T-helper 1 cell (primary cell): ENCODE measurements around the gene AKAP9.
A peak's percentile ranks its signal among the peaks of the same experiment; 100 is the strongest.
"Not testable (repeated sequence)": the region's sequence is repeated elsewhere in the genome, so short reads cannot be mapped to it uniquely, and the experiment has no call there.

Experiments
- DNase-seq, 5 donors: peaks; one replicate each; pipeline ENCODE4 v3.0.0-alpha.2; 2012 to 2020

Gene AKAP9

GRCh38 chr7:91946549-91946948 is 5.9 kb downstream of the AKAP9 start:
- no peak for DNase-seq

DNA sequence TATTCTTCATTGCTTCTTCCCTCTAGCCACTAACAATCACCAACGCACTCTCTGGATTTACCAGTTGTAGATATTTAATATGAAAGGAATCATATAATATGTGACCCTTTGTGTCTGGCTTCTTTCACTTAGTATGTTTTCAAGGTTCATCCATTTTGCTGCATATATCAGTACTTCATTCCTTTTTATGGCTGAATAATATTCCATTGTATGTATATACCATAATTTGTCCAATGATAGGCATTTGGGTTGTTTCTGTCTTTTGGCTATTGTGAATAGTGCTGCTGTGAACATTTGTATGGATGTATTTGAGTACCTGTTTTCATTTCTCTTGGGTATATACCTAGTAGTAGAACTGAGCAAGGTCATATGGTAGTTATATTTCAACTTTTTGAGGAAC is 7.3 kb downstream of the AKAP9 start:
- DNase-seq, result no peak

DNA sequence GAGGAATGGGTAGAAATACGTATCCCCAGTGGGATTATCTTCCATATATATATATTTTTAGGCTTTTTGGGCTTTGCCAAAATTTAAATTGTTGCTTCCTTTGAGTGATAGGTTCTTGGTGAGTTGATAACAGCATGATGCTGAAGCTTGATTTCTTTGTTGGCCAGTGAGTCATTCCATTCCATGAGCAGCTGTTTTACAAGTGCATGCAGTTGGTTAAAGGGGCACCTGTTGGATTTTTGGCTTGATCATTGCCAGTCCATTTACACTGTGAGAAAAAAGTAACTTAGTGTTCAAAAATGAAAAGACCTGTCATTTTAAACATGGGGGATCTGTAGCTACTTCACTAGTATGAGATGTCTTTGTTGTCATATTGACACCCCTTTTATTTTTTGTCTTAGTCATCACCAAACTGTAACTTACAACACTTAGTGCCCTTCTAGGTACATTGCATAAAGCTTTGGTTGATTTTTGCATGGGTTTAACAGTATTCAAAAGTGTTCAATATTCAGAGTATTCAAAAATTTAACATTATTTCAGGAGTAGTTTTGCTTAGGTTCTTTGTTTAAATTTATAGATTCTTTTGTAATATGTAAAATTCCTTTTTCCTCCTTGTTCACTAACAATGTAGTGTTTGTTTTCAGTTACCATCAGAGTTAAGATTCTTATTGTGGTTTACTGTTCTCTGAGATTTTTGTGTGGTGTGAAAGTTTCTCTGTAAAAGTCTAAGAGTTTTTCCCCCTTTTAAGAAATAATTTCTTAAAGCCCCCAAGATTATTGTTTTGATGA is 8.8 kb downstream of the AKAP9 start:
- peak in 1 of 5 donors; percentile 26 for DNase-seq

DNA sequence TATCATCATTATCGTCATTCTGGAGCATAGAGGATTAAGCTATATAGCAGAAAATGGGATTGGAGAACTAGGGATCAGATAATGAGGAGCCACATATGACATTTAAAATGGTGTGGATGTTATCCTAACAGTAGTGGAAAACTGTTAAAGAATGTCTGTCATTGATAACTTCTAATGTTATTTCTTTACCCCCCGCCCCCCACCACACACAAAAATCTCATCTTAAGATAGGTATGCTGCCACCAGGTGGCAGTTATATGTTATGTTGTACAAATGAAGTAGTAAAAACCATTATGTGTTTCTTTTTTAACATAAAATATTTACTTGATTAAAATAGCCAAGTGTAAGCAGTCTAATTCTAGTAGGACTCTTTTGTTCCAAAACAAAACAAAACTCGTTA is 13.0 kb downstream of the AKAP9 start:
- DNase-seq, result peak in 1 of 5 donors; percentile 12

- DNase-seq, result not testable (repeated sequence)
These were observed 15.8 kb downstream of the AKAP9 start for GRCh38 chr7:91956464-91956863.

GRCh38 chr7:91957232-91957631 is 16.6 kb downstream of the AKAP9 start:
- no peak for DNase-seq

DNA sequence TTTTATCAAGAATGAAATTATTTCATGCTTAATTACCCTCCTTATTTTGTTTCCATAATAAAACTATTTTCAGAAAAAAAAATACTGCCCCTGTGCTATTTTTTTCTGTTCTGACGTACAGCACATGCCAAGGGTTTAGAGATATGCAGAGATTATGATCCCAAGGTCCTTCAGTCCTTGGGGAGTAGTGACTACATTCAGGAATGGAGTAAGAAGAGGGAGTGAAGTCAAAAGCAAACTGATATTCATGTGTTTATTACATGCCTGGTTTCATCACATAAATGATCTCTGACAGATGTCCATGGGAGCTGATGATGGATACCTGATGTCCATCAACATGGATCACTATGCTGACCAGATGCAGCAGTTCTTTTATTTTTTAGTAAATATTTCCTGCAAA is 17.2 kb downstream of the AKAP9 start:
- no peak for DNase-seq

- no peak for DNase-seq
These were observed 18.4 kb downstream of the AKAP9 start for GRCh38 chr7:91959023-91959422.

DNA sequence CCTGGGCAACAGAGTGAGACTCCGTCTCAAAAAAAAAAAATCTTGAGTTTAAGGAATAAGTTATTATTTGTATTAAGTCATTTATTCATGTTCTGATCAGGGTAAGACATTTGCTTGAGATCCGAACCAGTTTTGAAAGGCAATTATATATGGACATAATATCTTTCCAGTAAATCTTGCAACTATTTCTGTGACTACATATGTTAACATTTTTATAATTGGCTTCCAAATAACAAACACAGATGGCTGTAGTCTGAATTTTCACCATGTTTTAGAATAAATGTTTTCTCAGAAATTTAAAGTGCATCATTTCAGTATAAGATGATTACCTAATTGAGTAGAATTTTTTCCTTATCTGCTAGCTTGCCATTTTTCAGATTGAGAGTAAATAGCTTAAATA is 21.2 kb downstream of the AKAP9 start:
- DNase-seq, result no peak

DNA sequence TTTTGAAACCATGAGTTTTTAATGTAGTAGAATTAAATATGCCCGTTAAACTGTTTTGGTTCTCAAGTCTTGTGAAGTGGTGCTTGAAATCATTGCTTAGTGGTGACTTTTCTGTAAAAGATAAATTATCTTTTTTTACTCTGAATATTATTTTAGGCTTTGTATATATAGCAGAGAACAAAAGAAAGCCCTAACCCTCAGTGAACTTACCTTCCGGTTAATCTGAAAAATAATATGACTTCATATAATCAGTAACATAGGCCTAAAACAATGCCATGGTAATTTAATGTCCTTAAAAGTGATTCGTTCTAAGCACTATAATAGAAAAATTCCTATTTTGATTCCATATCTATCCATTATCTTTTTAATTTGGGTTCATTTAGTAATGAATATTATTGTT is 21.8 kb downstream of the AKAP9 start:
- DNase-seq, result no peak

GRCh38 chr7:91967513-91967912 is 26.9 kb downstream of the AKAP9 start:
- not testable (repeated sequence) for DNase-seq

- no peak for DNase-seq
These were observed 33.0 kb downstream of the AKAP9 start for GRCh38 chr7:91973639-91974038.

DNA sequence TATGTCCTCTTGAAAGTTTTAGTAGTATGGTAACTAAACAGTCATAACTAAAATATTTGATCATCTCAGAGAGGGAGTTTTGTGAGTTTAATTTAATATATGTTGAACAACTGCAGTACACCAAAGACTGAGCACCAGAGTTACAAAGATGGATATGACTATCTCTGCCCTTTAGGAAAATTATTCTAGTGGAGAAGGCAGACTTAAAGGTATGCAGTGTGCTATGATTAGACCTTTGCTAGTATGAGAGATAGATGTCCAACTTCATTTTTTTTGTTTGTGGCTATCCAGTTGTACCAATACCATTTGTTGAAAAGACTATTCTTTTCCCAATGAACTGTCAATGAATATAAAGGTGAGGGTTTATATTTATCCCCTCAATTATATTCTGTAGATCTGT is 33.4 kb downstream of the AKAP9 start:
- no peak for DNase-seq

DNA sequence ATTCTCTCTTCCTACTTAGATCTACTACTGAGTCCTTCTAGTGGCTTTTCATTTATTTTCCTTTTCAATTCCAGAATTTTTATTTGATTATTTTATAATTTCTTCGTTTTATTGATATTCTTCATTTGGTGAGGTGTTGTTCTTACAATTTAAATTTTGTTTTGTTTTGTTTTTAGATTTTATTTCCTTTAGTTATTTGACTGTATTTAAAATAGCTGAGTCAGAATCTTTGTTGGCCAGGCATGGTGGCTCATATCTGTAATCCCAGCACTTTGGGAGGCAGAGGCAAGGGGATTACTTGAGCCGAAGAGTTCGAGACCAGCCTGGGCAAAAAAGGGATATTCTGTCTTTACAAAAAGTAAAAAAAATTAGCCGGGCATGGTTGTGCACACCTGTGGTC is 36.1 kb downstream of the AKAP9 start:
- no peak for DNase-seq

- DNase-seq, result no peak
These were observed 38.9 kb downstream of the AKAP9 start for GRCh38 chr7:91979590-91979989.

DNA sequence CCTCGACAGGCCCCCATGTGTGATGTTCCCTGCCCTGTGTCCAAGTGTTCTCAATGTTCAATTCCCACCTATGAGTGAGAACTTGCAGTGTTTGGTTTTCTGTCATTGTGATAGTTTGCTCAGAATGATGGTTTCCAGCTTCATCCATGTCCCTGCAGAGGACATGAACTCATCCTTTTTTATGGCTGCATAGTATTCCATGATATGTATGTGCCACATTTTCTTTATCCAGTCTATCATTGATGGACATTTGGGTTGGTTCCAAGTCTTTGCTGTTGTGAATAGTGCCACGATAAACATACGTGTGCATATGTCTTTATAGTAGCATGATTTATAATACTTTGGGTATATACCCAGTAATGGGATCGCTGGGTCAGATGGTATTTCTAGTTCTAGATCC is 41.7 kb downstream of the AKAP9 start:
- DNase-seq, result not testable (repeated sequence)

DNA sequence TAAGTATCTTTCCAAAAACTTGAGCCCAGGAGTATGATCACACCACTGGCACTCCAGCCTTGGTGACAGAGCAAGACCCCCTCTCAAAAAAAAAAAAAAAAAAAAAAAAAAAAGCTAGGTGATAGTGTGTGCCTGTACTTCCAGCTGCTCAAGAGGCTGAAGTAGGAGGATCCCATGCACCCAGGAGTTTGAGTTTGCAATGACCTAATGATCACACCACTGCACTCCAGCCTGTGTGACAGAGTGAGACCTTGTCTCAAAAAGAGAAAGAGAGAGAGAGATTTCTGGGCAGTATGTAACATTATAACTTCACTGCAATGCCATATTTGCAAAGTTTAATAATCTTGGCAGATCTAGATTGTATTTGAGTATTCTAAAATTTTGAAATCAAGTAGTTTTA is 47.6 kb downstream of the AKAP9 start:
- DNase-seq, result no peak

DNA sequence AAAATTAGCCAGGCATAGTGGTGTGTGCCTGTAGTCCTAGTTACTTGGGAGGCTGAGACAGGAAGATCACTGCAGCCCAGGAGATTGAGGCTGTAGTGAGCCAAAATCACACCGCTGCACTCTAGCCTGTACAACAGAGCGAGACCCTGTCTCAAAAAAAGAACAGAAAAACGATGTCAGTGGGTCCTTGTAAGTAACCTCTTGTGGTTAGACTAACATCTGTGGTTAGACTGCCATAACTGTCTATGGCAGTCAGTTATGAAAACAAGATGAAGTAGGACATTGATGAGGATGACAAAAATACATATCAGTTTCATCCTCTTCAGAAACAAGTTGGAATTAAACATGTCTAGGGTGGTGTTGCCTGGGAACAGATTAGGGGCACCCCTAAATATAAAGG is 53.3 kb downstream of the AKAP9 start:
- DNase-seq, result no peak

DNA sequence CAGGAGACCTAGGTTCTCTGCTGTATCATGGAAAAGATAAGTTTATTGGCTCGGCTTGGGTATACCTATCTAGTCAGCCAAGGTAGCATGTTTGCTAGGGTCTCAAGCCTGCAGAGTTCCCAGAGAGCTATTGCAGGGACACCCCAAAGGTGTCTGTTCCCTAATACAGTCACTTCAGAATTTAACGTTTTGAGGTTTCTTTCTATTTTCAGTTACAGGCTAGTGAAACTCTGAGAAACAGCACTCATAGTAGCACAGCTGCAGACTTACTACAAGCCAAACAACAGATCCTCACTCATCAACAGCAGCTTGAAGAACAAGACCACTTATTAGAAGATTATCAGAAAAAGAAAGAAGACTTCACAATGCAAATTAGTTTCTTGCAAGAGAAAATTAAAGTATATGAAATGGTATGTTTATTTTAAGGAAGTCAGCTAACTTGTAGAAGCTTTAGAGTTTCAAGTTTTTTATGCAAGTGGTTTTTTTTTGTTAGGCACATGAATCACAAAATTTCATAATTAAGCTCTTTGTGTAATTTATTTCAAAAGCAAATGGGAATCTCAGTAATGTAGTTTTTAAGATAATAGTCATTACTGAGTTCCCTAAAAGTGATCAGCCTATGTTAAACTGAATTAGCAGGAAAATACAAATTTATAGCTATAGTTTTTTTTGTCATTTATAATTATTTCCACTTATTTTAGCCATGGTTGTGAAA is 54.9 kb downstream of the AKAP9 start:
- DNase-seq, result no peak

GRCh38 chr7:91999631-92000565 is 59.2 kb downstream of the AKAP9 start:
- DNase-seq, result no peak

GRCh38 chr7:92002720-92003119 is 62.1 kb downstream of the AKAP9 start:
- no peak for DNase-seq

- DNase-seq, result no peak
These were observed 65.4 kb downstream of the AKAP9 start for GRCh38 chr7:92006046-92006445.

GRCh38 chr7:92010215-92010614 is 69.6 kb downstream of the AKAP9 start:
- no peak for DNase-seq
